DMS 273 (cell line): Measurements from ENCODE around the gene TUBA3D.
"Not testable (repeated sequence)": the region's sequence is repeated elsewhere in the genome, so short reads cannot be mapped to it uniquely, and the experiment has no call there.

Experiments
- DNase-seq: peaks from one replicate; lab custom pipeline; 2025; ENCODE audit not compliant: unreplicated experiment; lab: John Stamatoyannopoulos, UW

Gene TUBA3D

GRCh38 chr2:131483981-131484820 lies 8.3 kb downstream of the TUBA3D start:
- DNase-seq: not testable (repeated sequence)

GRCh38 chr2:131484906-131485460 lies 9.1 kb downstream of the TUBA3D start:
- not testable (repeated sequence) for DNase-seq

- DNase-seq: not testable (repeated sequence)
Observed at GRCh38 chr2:131486201-131486902, 10.4 kb downstream of the TUBA3D start.

GRCh38 chr2:131488306-131489205 lies 12.6 kb downstream of the TUBA3D start:
- peak; percentile 92 for DNase-seq

GRCh38 chr2:131490616-131491468 lies 14.9 kb downstream of the TUBA3D start:
- peak; percentile 54 for DNase-seq

GRCh38 chr2:131491469-131491836 lies 15.5 kb downstream of the TUBA3D start:
- peak; percentile 52 for DNase-seq

GRCh38 chr2:131492015-131492417 lies 16.1 kb downstream of the TUBA3D start, which contains the start of gene MZT2A:
TSS of gene MZT2A (minus strand) at chr2:131492397. CDS start at chr2:131492376, 21 bp downstream.
- DNase-seq: not testable (repeated sequence)

GRCh38 chr2:131492418-131493198 lies 16.7 kb downstream of the TUBA3D start:
- DNase-seq: peak; percentile 98

- DNase-seq: peak; percentile 61
Observed at GRCh38 chr2:131493199-131493968, 17.5 kb downstream of the TUBA3D start.

GRCh38 chr2:131495506-131495905 lies 19.6 kb downstream of the TUBA3D start:
- not testable (repeated sequence) for DNase-seq

GRCh38 chr2:131498321-131498973 lies 22.5 kb downstream of the TUBA3D start:
- not testable (repeated sequence) for DNase-seq

GRCh38 chr2:131503587-131503986 lies 27.7 kb downstream of the TUBA3D start:
- not testable (repeated sequence) for DNase-seq

GRCh38 chr2:131504082-131504750 lies 28.3 kb downstream of the TUBA3D start:
- not testable (repeated sequence) for DNase-seq

- no peak for DNase-seq
Observed at GRCh38 chr2:131509615-131510014, 33.7 kb downstream of the TUBA3D start.

- not testable (repeated sequence) for DNase-seq
Observed at GRCh38 chr2:131511291-131511968, 35.5 kb downstream of the TUBA3D start.
